ENCODE data around the gene GNAQ. TPM values are rescaled to one million over a fixed set of nuclear protein-coding genes. Genes with fewer than 3 reads are reported as not detected.
"Not testable (repeated sequence)": the region's sequence is repeated elsewhere in the genome, so short reads cannot be mapped to it uniquely, and the experiment has no call there.

The GNAQ gene
- total RNA-seq, 2 donors from 2014 or later: 84.1 to 86.5 TPM

DNA sequence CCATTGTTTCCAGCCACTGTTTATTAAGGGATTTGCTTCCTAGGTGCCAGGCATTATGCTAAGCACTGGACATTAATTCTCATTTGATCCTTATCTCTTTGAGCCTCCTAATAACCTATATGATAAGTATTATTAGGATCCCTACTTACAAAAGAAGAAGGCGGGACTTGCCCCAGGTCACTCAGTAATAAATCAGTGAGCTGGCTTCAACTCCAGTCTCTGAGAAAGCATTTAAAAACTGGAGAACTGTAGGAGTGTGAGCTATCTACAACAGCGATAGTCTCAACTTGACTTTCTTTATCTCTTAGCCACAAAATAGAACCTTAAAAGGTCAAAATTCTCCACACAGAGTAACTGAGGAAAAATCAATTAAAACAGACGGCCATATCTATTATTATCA lies 155.0 kb downstream of the GNAQ start:
- DNase-seq: no peak
- intact Hi-C loops (cut with DNase I, micrococcal nuclease): no loop called here
- ATAC-seq: no peak

- ATAC-seq (no peak), DNase-seq (no peak)
- intact Hi-C loops (cut with DNase I, micrococcal nuclease): no loop called here
Observed at GRCh38 chr9:77876091-77876490, 155.5 kb downstream of the GNAQ start.

- no peak for DNase-seq
- no peak for ATAC-seq
- intact Hi-C loops (cut with DNase I, micrococcal nuclease): no loop called here
Observed at GRCh38 chr9:77872863-77873262, 158.7 kb downstream of the GNAQ start.

DNA sequence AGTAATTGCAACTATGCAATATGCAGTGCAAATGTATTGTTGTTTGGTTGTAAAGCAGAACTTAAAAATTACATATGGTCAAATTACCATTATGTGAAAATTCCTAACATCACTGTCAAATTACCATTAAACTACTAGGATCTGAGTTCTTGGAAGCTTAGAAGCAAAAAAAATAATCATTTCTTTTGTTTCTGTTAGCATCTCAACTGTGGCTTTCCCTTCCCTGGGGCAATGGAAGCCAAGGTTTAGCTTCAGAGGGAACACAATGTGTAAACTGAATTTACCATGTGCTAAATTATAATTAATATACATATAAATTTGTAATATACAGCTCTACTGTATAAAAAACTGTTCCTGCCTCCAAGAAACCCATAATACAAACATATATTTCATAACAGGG lies 159.4 kb downstream of the GNAQ start:
- ATAC-seq: no peak
- intact Hi-C loops (cut with DNase I, micrococcal nuclease): no loop called here

GRCh38 chr9:77871483-77871882 lies 160.1 kb downstream of the GNAQ start:
- ATAC-seq (peak; percentile 78), DNase-seq (no peak)
- intact Hi-C loops (cut with DNase I, micrococcal nuclease): no loop called here

More for the DNA sequence above, 159.4 kb downstream of the GNAQ start:
- DNase-seq: no peak

DNA sequence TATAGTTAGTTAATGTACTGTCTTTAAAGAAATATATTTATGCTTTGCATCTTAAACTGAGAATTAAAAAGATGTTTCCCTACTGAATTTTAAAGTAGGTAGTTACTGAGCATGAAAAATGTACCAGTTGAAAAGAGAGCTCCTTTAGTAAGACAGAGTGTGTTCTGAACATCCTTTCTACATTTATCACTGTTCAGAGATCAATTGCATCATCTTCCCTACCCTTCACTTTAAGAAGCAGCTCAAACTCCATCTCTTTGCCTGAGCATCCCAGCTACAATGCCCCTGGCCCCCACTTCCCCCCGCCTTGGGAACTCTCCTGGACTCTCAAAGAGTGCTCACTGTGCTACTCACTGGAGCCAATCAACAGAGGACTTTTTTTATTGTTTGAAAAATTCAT lies 164.7 kb downstream of the GNAQ start:
- ATAC-seq: no peak
- intact Hi-C loops (cut with DNase I, micrococcal nuclease): no loop called here
- no peak for DNase-seq

- DNase-seq (peak; percentile 50 to 77), ATAC-seq (peak; percentile 94)
- intact Hi-C loops (cut with DNase I, micrococcal nuclease): no loop called here
Observed at GRCh38 chr9:77865385-77866047, 166.1 kb downstream of the GNAQ start.

GRCh38 chr9:77864211-77864889 lies 167.3 kb downstream of the GNAQ start:
- DNase-seq (no peak), ATAC-seq (peak; percentile 52)
- intact Hi-C loops (cut with DNase I, micrococcal nuclease): no loop called here

- DNase-seq; ATAC-seq; intact Hi-C loops (cut with DNase I, micrococcal nuclease): not testable (repeated sequence)
Observed at GRCh38 chr9:77863638-77864037, 168.0 kb downstream of the GNAQ start.

DNA sequence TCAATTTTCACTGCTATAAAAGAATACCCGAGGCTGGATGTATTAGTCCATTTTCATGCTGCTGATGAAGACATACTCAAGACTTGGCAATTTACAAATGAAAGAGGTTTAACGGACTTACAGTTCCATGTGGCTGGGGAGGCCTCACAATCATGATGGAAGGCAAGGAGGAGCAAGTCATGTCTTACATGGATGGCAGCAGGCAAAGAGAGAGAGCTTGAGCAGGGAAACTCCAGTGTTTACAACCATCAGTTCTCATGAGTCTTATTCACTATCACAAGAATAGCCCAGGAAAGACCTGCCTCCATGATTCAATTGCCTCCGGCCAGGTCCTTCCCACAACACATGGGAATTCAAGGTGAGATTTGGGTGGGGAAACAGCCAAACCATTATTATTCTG lies 170.7 kb downstream of the GNAQ start:
- ATAC-seq; intact Hi-C loops (cut with DNase I, micrococcal nuclease); DNase-seq: not testable (repeated sequence)

GRCh38 chr9:77857513-77858259 lies 173.9 kb downstream of the GNAQ start:
- no peak for DNase-seq
- intact Hi-C loops (cut with DNase I, micrococcal nuclease): no loop called here
- no peak for ATAC-seq

DNA sequence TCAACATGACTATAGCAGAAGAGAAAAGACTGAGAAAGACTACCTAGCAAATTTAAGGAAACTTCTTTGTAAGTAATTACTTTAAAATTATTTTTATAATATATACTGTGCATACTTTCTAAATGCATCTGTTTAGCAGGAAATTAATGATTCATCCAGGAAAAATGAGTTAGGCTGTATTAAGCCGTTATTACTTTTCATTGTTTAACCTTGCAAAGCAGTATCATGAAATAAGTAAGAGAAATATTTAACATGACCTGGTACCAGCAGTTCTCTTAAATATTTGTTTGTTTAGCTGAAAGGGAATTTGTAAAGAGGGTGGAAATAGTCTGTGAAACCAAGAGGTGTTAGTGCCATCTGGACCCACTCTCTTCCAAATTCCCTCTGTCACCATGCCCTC lies 175.0 kb downstream of the GNAQ start:
- no peak for DNase-seq
- intact Hi-C loops (cut with DNase I, micrococcal nuclease): no loop called here
- no peak for ATAC-seq

GRCh38 chr9:77854916-77855311 lies 176.7 kb downstream of the GNAQ start:
- no peak for DNase-seq
- intact Hi-C loops (cut with DNase I, micrococcal nuclease): no loop called here
- ATAC-seq: peak; percentile 21

DNA sequence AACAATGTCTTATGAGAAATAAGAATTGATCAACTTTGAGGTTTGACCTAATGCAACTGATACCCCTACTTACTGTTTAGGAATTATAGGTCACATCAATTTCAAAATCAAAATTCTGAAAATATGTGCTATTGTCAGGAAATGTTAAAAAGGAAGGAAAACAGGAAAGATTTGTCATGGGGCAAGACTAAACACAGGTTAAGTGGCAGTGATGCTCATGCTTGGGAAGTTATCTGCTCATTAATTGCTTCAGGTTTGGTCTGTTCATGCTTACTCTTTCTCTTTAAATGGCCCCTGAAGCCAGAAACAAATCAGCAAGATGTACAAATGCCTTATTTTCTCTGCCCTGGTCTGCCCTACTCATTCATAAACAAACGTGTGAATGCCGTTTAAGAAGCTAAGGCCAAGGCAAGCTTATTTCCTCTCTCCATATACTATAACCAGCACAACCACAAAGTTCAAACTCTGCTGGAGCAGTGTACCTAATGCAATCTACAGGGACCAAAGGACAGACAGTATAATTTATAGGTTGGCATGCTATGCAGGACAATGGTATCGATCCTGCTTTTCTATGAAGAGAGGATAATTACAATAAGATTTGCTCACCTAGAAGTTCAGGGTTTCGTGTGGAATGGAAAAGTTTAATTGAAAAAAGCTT lies 177.2 kb downstream of the GNAQ start:
- intact Hi-C loops (cut with DNase I, micrococcal nuclease): no loop called here
- ATAC-seq: peak; percentile 93
- DNase-seq: no peak

GRCh38 chr9:77853716-77854115 lies 177.9 kb downstream of the GNAQ start:
- DNase-seq (no peak), ATAC-seq (no peak)
- intact Hi-C loops (cut with DNase I, micrococcal nuclease): no loop called here

GRCh38 chr9:77851882-77852595 lies 179.6 kb downstream of the GNAQ start:
- intact Hi-C loops (cut with DNase I, micrococcal nuclease): no loop called here
- ATAC-seq (no peak), DNase-seq (no peak)

- no peak for DNase-seq
- intact Hi-C loops (cut with DNase I, micrococcal nuclease): loop anchor here in 1 of 2 donors (10.0 kb wide), 1 partner anchor 186 kb away; the partner anchor contains the start of gene GNAQ
- ATAC-seq: no peak
Observed at GRCh38 chr9:77848897-77849296, 182.7 kb downstream of the GNAQ start.

DNA sequence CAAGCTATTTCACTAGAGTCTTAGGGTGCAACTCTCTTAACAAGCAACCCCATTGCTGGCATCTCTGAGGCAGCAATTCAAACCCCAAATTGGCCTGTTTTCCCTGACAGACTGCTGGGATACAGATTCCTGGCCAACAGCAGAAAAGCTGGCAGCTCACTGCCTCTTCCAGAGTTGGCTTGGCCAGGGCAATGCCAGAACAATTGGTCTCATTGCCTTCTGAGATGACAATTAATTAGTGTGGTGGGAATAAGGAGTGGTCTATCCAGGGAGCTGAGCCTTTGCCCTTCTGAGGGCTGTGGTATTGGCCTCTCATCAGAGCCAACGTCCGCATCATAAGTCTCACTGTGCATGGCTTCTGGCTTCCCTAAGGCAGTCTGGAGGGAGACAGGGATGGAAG lies 183.2 kb downstream of the GNAQ start:
- intact Hi-C loops (cut with DNase I, micrococcal nuclease): loop anchor here in 1 of 2 donors (10.0 kb wide), 1 partner anchor 186 kb away; the partner anchor contains the start of gene GNAQ
- DNase-seq (no peak), ATAC-seq (no peak)

DNA sequence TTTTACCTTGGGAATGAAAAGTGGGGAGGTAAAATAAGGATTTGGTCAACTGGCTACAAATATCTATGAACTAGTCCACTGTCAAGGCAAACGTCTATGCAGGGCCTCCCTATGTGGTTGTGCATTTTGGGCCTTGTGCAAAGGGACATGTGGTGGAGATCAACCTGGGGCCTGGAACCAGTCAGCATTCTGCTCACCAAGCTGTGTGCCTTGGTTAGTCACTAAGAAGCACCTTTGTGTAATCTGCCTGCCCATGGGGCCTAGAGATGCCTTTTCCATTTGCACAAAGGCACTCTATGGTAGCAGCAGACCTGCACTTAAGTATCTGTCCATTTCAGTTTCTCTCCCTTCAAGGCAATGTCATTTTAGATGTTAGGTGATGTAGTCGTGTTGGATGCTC lies 184.0 kb downstream of the GNAQ start:
- no peak for DNase-seq
- intact Hi-C loops (cut with DNase I, micrococcal nuclease): loop anchor here in 1 of 2 donors (10.0 kb wide), 1 partner anchor 187 kb away; the partner anchor contains the start of gene GNAQ

More for the DNA sequence above, 184.0 kb downstream of the GNAQ start:
- no peak for ATAC-seq
